Measurements from ENCODE around the gene ELP4.
"Not testable (repeated sequence)": the region's sequence is repeated elsewhere in the genome, so short reads cannot be mapped to it uniquely, and the experiment has no call there.

ELP4 gene

DNA sequence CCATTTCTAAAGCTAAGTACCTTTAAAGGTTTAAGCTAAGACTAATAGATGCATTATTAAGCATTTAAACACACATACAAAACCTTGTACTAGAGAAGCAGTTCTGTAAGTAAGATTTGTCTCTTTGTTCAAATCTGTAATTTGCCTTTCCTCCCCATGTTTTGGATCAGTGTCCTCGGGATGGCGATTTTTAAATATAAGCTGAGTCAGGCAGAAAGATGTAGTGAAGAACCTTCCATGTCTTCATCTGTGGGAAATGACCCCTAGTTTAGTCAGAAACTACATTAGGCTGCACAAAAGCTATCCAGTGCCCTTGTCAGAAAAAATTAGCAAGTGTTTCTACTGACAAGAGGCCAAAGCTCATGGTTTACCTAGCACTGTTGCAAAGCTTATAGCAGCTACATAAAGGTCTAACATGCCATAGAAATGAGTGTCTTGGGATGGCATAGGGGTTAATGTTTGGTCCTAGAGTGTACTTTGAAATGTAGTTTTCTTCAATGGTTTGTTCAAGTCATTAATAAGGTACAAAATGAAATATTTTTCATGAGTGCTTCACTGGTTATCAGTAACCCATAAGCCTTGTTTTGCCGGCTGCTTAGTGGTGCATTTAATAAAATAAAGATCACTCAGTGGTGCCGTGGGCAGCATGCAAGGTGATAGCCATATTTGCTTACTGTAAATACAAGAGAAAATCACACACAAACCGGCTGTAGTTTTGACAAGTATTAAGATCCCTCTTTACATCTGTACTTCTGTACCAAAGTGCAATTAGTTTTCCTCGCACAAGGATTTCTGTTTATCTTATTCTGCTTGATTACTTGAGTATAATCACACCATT, 139.8 kb downstream of the ELP4 start:
- DNase-seq: no peak

DNA sequence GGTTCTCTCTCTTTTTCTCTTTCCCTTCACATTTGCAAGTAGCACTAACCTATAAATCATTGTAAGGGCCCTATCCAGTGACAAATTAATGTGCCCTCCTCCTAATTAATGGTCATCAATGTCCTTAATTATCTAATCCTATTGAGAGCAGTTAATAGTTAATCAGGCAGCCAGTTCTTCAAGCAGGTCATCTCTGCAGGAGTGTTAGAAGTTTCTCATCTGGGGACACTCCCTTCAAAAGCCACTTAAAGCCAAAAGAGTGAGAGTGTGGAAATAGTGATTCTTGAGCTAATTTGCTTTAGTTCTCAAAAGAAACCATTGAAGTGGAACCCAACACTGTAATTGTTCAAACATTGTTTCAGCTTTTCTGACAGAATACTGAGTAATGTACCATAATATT, 141.6 kb downstream of the ELP4 start:
- no peak for DNase-seq

DNA sequence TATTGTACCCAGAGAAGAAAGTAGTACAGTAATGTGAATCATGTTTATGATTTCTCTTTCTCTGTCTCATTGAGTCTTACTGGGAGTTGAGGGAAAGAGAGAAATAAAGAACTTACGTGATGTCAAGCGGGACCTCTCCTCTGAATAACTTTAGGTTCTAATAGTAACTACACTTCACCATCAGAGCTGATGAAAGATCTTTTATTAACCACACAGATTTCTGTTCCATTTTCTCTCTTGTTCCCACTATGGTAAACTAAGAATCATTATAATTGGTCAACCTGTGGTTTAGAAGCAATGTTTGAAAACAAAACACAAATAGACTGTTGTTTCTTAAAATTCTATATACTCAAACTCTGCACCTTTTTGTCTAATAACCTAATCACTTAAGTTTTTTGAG, 142.3 kb downstream of the ELP4 start:
- no peak for DNase-seq

DNA sequence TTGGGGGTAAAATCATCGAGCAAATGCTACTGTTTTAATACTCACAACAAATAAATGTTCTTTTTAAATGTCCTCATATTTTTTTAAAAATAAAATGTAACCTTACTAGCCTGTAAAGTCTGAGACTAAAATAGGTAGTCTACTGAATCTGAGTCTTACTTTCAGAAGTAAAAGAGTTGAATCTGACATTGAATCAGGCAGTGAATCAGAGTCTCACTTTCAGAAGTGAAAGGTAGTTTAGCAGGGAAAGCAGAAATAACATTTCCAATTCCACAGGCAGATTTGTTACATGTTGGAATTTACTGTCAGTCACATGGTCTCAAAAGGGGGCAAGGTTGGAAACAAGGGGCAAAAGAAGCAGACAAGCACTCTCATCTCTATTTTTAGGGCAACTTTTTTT, 143.0 kb downstream of the ELP4 start:
- DNase-seq: no peak

DNA sequence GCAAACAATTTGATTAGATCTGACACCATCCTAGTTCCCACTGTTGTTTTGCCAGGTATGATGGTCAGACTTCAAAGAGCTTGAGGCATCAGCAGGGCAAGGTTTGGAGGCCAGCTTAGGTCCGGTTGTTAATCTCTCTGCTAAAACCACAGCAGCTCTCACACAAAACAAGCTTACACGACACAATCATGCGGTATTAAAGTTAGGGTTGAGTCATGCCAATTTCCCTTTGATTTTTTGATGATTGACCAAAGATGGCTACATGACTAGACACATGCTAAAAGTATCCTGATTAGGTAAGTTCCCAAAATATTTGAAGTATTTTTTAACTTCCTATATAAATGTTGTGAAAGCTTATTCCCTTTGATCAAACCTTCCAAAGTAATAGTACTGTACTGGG, 145.9 kb downstream of the ELP4 start:
- no peak for DNase-seq

DNA sequence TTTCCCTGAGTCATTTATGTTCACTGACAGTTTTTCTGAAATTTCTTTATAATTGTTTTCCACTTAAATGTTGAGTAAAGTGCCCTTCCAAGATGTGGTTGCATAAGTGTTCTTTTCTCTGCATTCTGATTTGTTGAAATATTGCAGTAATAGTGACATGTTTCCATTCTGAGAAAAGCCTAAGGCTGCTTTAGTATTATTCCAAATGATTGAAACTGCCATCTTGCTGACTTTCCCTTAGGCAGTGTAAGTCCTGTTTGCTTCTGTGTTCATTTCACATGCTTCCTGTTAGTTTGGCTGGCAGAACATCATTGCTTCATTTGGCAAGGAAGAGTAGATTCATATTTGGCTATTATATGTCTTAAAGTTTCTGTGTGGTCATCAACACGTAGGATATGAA, 146.5 kb downstream of the ELP4 start:
- DNase-seq: no peak

DNA sequence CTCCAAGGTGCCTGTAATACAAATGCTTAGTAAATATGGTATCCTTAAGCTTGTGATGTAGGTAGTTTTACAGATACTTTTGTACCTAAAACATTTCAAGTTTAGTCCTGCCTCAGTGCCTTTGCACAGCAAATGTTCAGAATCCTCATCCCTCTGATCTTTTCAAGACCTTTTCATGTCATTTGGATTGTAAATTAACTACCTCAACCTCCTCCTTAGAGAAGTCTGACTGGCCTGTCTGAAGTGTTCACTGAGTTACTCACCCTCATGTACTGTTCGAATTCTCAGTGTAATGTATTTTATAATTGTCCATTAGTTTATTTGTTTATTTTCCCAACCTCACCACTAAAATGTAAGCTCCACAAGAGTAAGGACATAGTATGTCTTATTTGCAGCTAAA, 147.5 kb downstream of the ELP4 start:
- no peak for DNase-seq

DNA sequence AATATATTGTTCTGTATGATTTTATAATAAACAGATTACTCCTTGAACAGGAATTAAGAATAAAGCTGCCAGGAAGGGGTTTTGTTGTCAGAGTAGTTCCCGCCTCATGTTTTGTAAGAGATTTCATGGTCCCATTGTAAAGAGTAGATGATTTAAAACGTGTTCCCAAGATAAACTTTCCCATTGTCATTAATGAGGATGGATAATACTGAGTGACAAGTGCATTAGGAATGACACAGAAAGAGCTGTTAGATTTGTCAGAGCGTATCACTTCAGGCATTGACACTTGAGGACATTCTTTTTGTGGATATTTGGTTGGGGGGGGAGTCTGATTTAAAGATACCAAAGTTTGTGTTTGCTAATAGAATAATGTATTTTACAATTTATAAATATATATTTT, 154.6 kb downstream of the ELP4 start:
- DNase-seq: no peak

DNA sequence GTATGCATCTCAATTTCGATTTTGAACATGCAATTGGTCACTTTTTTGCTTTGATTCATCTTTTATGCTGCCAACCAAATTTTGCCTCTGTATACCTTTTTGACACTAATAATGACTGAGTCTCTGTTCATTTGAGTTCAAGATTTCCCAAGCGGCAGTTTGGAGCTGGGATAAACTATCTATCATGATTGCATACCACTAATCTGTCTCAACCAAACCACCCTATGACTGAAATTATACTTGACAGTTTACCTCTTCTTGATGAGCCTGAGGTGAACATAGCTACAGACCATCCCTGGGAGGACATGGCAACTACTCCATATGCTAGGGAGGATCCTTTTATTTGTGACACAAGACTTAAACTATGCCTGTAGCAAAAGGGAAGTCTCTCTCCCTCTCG, 155.4 kb downstream of the ELP4 start:
- DNase-seq: no peak

DNA sequence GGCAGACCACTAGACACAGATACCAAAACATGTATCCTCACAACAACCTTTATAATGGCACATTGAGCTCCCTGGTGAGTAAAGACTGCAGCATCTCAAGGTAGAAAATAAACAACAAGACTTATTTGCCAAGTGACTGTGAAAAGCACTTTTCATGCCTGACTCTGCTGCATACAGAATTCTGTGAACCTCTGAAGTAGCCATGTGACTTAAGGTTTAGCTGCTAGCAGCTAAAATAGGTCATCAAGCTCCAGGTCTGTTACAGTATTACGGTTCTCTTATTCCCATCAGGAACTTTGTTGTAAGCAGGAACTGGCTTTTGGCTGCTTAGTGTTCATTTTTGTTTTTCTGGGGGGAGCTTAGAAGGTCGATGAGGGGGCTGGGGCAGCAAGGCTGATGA, 162.1 kb downstream of the ELP4 start:
- no peak for DNase-seq

DNA sequence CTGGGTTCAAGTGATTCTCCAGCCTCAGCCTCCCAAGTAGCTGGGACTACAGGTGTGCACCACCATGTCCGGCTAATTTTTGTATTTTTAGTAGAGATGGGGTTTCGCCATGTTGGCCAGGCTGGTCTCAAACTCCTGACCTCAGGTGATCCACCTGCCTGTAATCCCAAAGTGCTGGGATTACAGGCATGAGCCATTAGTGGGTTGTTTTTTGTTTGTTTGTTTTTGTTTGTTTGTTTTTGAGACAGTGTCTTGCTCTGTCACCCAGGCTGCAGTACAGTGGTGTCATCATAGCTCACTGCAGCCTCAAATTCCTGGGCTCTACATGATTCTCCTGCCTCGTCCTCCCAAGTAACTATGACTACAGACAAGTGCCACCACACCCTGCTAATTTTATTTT, 163.5 kb downstream of the ELP4 start:
- DNase-seq: not testable (repeated sequence)

DNA sequence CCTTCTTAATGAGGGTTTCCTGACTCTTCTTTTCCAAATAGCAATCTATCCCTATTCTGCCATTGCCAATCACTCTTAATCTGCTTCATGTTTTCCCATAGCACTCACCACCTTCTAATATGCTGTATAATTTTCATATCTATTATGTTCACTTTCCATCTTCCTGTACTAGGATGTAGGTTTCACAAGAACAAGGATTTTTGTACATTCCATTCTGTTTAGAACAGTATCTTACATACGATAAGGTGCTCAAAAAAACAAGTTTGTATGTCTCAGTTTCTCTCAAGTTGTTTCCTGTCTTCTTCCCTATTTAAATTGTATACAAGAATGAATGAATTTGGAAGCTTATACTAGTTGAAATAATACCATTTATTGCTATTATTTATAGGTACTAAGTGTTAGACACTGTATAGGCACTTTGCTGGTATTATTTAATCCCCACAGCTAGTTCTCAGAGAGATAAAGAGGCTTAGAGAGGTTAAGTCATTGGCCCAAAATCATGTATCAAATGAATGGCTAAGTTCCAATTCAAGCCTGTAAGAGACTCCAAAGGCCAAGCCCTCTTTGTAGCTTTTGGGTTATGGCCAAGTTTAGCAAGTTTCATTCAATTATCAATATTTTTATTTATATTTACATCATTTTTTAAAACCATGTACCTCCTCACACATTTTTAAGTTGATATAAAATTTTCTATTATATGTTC, 166.9 kb downstream of the ELP4 start:
- DNase-seq: no peak

DNA sequence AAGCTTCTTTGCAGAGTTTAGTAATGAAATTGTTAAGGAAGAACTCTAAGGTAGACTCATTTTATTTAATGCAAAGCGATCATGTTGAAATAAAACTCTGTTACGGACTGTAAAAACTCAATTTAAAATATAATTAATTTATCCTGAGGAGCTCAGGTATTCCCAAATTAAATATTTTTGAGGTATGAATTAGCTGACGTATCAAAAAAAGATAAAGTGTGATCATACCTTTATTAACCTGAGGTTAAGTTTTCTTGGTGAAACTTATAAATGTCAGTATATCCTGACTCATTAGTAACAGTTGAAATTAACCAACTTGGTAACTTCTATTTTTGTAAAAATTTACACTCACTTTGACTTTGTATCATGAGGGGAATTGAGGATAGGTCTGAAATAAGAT, 171.2 kb downstream of the ELP4 start:
- DNase-seq: no peak

DNA sequence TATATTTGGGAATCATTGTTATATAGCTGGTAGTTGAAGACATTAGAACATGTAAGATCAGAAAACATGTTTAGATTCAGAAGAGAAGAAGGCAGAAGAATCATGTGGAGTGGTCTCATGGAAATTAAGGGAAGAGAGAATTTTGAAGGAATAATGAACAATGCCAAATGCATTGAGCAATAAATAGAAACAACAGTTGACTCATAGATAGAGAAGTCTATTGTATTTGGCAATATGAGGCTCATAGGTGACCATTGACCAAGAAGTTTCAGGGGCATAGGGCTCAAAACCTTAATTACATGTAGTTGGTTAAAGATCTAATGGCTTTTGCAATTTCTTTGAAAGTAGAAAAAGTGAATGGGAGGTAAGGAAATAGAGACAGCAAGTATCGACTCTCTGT, 177.7 kb downstream of the ELP4 start:
- DNase-seq: no peak

DNA sequence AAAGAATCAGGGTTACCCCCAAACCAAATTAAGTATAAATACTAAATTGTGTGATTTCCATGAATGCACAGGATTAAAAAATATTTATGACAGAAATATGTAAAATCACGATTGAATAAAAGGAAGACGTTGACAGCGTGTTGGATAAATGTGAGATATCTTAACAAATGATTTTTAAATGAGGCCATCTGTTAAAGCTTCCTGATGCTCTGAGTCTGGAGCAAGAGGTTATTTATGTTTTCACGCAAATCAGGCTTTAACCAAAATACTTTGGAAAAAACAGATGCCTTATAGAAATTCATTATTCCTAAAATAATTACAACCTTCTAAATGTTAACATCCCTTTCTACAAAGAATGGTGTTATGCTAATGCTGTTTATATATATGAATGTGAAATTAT, 178.3 kb downstream of the ELP4 start:
- DNase-seq: no peak

DNA sequence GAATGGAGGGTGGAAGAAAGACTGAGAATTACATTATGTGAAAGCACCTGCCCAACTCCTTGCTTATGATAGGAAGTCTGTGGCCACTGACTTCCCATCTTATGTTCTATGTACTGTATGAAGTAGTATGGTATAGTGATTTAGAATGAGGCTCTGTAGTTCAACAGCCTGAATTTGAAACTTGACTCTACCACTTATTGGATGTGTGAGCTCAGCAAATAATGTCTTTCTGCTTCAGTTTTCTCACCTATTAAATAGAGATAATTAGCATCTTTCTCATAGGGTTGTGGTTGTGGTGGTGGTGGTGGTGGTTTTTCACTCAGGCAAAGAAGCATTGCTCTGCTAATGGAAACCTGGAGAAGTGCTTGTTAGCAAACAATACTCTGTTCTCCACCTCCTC, 180.0 kb downstream of the ELP4 start:
- no peak for DNase-seq

DNA sequence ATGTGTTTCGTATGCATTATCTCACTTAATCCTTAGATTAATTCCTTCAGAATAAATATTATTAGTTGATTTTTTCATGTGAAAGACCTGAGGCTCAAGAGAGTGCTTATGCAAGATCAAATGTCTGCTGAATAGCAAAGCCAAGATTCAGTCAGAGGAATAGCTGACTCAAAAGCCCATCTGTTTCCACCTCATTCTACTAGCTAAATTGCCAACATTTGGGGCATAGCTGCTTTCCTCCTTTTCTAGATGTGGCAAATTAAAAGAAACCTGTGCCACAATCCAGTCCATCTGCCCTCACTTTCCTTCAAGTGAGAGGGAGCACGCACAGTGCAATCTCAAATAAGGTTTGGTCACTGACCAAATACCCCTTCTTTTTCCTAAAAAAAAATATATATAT, 180.5 kb downstream of the ELP4 start:
- no peak for DNase-seq

DNA sequence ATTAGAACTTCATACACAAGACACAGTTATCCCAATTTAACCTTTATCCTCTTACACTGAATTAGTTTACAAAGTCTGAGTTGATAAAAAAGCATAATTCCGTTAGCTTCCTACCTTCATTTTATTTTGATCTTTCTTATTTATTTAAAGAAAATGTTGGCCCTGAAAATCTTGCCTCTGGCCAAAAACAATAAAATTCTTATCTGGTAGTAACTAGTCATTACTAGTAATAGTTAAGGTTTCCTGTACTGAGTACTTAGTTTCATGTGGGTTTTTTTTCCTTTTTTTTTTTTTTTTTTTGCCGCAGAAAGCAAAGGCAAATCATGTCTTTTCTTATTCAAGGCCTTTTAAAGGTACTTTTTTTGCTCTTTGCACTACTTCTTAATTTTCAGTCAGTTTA, 180.9 kb downstream of the ELP4 start:
- DNase-seq: no peak

DNA sequence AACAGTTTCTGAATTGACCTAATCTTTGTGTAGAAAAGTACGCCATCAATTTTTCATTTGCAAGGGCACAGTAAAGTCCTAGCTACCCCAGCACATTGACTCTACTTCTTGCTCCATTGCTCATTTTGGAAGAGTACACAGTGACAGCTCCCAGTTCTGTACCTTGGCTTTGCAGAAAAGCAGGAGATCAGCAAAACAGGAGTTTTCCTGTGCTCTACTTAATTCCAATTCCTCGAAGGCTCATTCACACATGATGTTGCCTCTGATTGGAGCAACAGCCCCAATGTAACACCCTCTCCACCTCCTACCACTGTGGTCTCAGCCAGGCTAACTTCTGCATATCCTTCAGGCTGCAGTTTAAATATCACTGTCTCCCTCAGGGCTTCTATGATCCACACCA, 182.9 kb downstream of the ELP4 start:
- DNase-seq: no peak

DNA sequence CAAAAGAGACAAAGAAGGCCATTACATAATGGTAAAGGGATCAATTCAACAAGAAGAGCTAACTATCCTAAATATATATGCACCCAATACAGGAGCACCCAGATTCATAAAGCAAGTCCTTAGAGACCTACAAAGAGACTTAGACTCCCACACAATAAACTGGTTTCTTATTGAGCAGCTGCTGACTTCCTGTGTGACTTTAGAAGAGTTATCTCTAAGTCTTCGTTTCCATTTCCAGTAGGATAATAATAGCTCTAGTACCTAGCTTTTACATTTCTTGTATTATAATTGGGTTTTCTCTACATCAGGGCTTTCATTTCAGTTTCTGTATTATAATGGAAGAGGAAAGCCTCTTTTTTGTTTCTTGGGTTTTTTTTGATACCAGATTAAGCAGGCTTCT, 187.5 kb downstream of the ELP4 start:
- DNase-seq: not testable (repeated sequence)

DNA sequence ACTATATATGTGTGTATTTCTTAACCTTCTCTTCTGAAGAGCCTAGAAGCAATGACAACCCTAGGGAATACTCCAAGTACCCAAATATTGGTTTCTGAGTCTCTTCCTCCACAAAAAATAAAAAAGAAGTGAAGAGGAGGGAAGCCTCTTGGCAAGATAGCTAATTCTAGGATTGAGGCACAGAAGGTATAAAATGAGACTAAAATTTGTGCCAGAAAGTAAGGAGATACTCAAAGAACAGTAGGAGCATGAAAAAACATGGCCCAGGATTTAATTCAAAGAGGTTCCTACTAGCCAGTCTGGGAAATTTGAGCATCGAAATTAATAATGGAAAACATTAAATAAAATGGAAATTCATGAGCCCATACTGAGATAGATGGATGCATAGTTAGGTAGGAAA, 189.5 kb downstream of the ELP4 start:
- DNase-seq: no peak

DNA sequence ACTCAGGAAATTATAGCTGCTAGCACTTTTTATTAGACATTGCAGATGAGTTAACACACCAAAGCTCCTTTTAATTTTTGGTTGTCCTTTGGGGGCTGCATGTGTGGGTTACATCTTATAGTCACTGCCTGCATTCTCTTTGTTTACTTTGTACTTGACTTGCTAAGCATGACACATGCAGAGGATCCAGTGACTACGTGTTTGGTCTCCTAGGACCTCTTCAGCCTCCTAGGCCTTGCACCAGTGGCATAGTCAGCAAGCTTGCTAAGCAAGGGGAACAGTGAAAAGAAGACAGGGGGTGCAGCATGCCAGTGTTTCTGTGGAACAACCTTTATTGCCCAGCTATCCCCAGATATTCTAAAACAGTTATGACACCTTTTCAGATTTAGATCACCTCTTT, 193.4 kb downstream of the ELP4 start:
- no peak for DNase-seq

DNA sequence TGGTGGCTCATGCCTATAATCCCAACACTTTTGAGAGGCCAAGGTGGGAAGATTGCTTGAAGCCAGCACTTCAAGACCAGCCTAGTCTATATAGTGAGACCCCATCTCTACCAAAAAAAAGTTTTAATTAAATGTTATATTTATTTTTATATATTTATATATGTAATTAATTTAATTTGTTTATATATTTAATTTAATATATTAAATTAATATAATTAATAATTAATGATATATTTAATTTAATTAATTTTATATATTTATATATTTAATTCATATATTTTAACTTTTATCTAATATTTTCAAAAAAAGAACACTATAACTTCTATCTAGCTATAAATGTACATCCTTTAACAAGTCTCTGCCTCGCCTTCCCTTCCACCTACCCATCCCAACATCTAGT, 196.8 kb downstream of the ELP4 start:
- no peak for DNase-seq

DNA sequence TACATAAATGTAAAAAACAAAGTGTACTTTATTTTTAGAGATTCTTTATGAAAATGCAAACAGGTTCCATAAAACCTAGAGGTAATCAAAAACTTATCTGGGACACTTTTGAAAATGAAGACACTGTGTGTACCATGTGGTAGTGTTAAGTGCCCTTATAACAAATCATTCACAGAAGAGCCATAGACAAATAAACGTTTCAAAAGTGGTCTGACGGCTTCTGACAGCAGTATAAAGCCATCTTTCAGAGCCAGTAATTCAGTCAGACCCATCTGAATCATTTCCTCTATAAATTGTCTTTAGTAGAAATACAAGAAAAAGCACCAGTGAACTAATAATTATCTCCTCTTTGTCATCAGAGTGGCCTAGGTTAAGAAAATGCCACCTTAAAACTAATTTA, 201.6 kb downstream of the ELP4 start:
- DNase-seq: no peak

DNA sequence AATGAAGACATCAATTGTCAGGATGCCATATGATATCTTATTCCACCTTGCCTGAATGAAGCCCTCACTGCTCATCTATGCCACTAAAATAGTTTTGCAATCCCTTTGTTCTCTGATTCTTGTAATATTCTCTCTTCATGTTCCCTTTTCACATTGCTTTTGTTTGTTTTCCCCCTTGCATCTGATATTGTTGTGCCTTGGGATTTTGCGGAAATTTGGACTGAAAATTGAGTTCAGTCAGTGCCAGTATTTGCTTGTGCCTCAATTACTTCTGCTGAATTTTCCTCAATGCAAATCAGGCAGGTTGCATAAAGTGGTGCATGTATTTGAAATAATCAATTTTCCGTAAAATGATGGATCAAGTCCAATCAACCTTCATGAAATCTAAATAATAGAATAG, 203.3 kb downstream of the ELP4 start:
- DNase-seq: no peak
